Mucosa of descending colon (tissue), 3 donors: ENCODE measurements around the gene KCNIP1. TPM values are rescaled to one million over a fixed set of nuclear protein-coding genes. Genes with fewer than 3 reads are reported as not detected.

ENCODE experiments used
- ATAC-seq: fragments of 200-7000 bp; cut with Tn5 transposase; one replicate; pipeline ENCODE4 v1.9.1; 2020; ENCODE audit warnings: mild to moderate bottlenecking, moderate library complexity
- DNase-seq, 3 donors: peaks; one replicate each; pipeline ENCODE4 v3.0.0-alpha.2; 2020
- H3K36me3 ChIP-seq: fragments of 200-600 bp; one replicate; pipeline ENCODE4 v1.8.0; 2021; ENCODE audit warnings: low read depth, mild to moderate bottlenecking
- H3K4me1 ChIP-seq: fragments of 200-600 bp; one replicate; pipeline ENCODE4 v1.8.0; 2021; ENCODE audit warnings: low read depth, mild to moderate bottlenecking
- H3K4me3 ChIP-seq: fragments of 200-600 bp; one replicate; pipeline ENCODE4 v1.8.0; 2021; ENCODE audit warnings: mild to moderate bottlenecking
- H3K9me3 ChIP-seq: fragments of 200-600 bp; one replicate; pipeline ENCODE4 v1.8.0; 2021; ENCODE audit warnings: mild to moderate bottlenecking
- intact Hi-C, 2 donors: fragments of 100-400 bp; cut with DNase I in 1 of 2; cut with micrococcal nuclease in 1 of 2; formaldehyde crosslinking; loops; one replicate each; pipeline versions ENCODE4 v1.11.0 to v1.11.1; 2022; cut with DNase I, micrococcal nuclease
- total RNA-seq, 3 donors: library from RNA; stranded (reverse); fragmentation: NEBNext Ultra II Directional in 2 of 3; extraction: Animal tissue kit (Norgen Biotek cat#: 25700) in 2 of 3; gene quantifications; one replicate each; pipeline versions ENCODE4 v1.2.1 to v1.2.4, GENCODE V29; 2021 to 2023
- TF ChIP-seq, protein P1 (sequence below): fragments of 200-600 bp; IDR thresholded peaks from one replicate; pipeline ENCODE4 v1.8.0; 2022; ENCODE audit warnings: antibody characterized with exemption, mild to moderate bottlenecking
- donor health status: DM: no; HTN: no; CAD: no; lungs with moderate emphysema.
- donor health status: DM: no; HTN: no; CAD: no.
- donor health status: DM: no; HTN: yes; CAD: no.

The KCNIP1 gene
- total RNA-seq, 3 donors from 2014 or later = 0.79 TPM; not detected in 2

DNA sequence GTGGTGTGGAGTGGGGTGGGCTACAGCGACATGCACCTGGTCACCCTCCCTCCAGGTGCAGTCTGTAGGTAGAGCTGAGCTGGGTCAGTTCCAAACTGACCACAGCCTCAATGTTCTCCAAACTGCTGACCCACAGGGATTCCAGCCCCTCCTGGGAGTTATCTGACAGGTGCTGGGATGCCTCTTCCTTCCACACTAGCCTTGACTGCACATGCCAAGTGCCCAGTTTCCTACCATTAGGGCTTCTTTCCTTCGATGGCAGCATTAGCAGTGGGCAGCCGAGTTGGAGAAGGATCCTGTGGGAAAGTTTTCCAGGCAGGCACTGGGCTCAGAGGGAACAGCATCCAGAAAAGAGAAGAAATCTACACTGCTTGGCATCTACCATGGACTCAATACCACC lies 215.7 kb downstream of the KCNIP1 start:
- no peaks in the 10 kb centered on the region for H3K36me3 ChIP-seq
- H3K4me1 ChIP-seq = no peaks in the 10 kb centered on the region
- no peak overlapping the region for H3K4me3 ChIP-seq
- intact Hi-C loops = no loop called here
- H3K9me3 ChIP-seq = no peaks in the 10 kb centered on the region
- TF ChIP-seq, protein P1, sequence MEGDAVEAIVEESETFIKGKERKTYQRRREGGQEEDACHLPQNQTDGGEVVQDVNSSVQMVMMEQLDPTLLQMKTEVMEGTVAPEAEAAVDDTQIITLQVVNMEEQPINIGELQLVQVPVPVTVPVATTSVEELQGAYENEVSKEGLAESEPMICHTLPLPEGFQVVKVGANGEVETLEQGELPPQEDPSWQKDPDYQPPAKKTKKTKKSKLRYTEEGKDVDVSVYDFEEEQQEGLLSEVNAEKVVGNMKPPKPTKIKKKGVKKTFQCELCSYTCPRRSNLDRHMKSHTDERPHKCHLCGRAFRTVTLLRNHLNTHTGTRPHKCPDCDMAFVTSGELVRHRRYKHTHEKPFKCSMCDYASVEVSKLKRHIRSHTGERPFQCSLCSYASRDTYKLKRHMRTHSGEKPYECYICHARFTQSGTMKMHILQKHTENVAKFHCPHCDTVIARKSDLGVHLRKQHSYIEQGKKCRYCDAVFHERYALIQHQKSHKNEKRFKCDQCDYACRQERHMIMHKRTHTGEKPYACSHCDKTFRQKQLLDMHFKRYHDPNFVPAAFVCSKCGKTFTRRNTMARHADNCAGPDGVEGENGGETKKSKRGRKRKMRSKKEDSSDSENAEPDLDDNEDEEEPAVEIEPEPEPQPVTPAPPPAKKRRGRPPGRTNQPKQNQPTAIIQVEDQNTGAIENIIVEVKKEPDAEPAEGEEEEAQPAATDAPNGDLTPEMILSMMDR = no peak
- no peak for DNase-seq
- ATAC-seq = no peak

DNA sequence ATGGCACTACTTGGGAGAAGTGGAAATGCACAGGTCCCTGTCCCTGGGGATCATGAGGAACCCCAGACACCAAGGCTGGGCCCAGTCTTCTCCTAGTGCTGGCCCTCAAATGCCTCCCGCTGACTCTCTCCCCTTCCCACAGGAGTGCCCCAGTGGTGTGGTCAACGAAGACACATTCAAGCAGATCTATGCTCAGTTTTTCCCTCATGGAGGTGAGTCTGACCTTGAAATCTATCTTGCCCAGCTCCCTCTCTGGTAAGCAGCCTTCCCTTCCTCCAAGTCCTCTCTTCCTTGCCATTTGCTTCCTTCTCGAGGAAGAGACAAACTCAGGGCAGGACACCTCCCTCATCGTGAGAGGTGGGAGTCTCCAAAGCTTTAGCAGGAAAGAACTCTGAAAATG lies 216.4 kb downstream of the KCNIP1 start:
- Histone ChIP-seq H3K4me3 (no peak overlapping the region), H3K36me3 (no peaks in the 10 kb centered on the region), H3K4me1 (no peaks in the 10 kb centered on the region), H3K9me3 (no peaks in the 10 kb centered on the region)
- TF ChIP-seq, protein P1 = no peak
- DNase-seq (no peak), ATAC-seq (no peak)
- intact Hi-C loops = no loop called here

DNA sequence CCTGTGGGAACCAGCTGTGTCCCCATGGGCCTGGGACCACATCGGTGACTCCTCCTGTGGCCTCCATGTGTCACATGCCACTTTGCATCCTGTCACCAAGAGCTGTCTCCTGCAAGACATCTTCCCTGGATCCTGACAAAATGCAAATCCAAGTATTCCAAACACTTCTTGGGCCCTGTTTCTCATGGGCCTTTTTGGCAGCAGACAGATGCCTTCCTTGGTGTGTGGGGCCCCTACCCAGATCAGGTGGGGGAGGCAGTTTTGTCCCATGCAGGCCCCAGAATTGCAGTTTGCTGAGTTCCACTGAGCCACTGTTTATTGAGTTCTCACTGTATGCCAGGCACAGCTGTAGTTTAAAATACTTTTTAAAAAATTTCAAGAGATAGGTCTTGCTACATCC lies 217.2 kb downstream of the KCNIP1 start:
- intact Hi-C loops = no loop called here
- Histone ChIP-seq H3K4me3 (no peak overlapping the region), H3K36me3 (no peaks in the 10 kb centered on the region), H3K9me3 (no peaks in the 10 kb centered on the region), H3K4me1 (no peaks in the 10 kb centered on the region)
- DNase-seq = no peak
- TF ChIP-seq, protein P1 = no peak
- ATAC-seq = no peak

DNA sequence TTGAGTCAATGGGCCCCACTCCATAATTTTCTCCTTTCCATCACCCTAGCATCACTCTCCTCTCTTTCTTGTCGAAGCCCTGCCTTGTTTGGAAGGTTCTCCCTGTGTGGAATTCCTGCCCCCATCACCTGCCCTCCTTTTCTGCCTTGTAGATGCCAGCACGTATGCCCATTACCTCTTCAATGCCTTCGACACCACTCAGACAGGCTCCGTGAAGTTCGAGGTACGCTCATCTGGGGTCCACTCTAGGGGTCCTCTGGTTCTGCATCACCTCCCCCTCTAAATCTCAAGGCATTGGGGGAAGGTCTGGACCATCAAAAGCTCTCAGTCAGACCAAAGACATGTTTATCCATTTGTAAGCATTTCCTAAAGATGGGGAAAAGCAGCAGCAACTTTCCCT lies 217.9 kb downstream of the KCNIP1 start:
- Histone ChIP-seq H3K4me3 (no peak overlapping the region), H3K4me1 (no peaks in the 10 kb centered on the region), H3K9me3 (no peaks in the 10 kb centered on the region), H3K36me3 (no peaks in the 10 kb centered on the region)
- no peak for DNase-seq
- no peak for ATAC-seq
- intact Hi-C loops = no loop called here
- TF ChIP-seq, protein P1 = no peak

DNA sequence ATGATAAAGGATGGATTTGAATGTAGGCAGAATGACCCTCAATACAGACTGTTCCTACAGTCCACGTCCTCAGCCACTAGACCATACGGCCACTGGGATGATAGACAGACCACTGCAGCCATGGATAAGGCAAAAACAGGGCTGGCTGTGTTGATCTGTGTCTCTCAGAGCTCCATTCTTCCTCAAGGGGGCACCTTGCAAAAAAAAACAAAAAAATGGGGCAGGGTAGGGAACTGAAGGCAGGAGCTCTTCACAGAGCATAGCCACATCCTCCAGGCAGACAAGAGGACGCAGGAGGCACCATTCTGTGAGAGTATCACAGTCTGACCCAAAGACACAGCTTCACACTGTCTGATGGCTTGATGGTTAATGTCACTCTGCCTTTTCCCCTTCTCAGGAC lies 218.5 kb downstream of the KCNIP1 start:
- intact Hi-C loops = no loop called here
- no peaks in the 10 kb centered on the region for H3K36me3 ChIP-seq
- DNase-seq (no peak), ATAC-seq (no peak)
- TF ChIP-seq, protein P1 = no peak
- H3K9me3 ChIP-seq = no peaks in the 10 kb centered on the region
- H3K4me3 ChIP-seq = no peak overlapping the region
- no peaks in the 10 kb centered on the region for H3K4me1 ChIP-seq

DNA sequence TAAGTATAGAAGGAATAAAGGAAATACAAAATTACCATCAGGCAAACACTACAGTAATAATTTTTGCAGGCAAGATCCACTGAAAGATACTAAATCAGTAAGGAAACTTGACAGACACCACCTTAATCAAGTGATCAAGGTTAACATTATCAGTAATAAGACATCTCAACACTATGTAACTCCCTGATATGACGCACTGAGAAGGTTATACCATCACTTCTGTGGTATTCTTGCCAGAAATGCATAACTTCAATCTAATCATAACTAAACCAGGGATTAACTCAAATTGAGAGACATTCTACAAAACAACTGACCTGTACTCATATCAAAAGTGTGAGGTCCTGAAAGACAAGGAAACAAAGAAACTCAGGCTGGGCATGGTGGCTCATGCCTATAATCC lies 227.2 kb downstream of the KCNIP1 start:
- DNase-seq (no peak), ATAC-seq (no peak)
- Histone ChIP-seq H3K9me3 (peaks cover 7% of the 10 kb centered on the region), H3K36me3 (no peaks in the 10 kb centered on the region), H3K4me3 (no peak overlapping the region), H3K4me1 (no peaks in the 10 kb centered on the region)
- TF ChIP-seq, protein P1 = no peak
- intact Hi-C loops = no loop called here
